Type B pancreatic cell (in vitro differentiated cells): ENCODE results near the gene HMCN2. TPM values are rescaled to one million over a fixed set of nuclear protein-coding genes. Genes with fewer than 3 reads are reported as not detected.

ENCODE experiments used
- DNase-seq: peaks from one replicate; pipeline ENCODE4 v3.0.0; 2021; ENCODE audit warnings: mixed read lengths; ENCODE audit not compliant: unreplicated experiment; ENCODE audit errors: extremely low spot score
- H3K27ac Mint-ChIP-seq: 2 replicates; pipeline ENCODE4 v1.8.0; 2021; ENCODE audit warnings: mild to moderate bottlenecking, mixed read lengths
- H3K27me3 Mint-ChIP-seq: 2 replicates; pipeline ENCODE4 v1.8.0; 2021; ENCODE audit warnings: mixed read lengths
- H3K36me3 Mint-ChIP-seq: 2 replicates; pipeline ENCODE4 v1.8.0; 2021; ENCODE audit warnings: mixed read lengths
- H3K4me1 Mint-ChIP-seq: one replicate; pipeline ENCODE4 v1.8.0; 2021; ENCODE audit warnings: mixed read lengths; ENCODE audit not compliant: unreplicated experiment
- H3K4me3 Mint-ChIP-seq: 2 replicates; pipeline ENCODE4 v1.8.0; 2021; ENCODE audit warnings: mild to moderate bottlenecking, mixed read lengths
- H3K9me3 Mint-ChIP-seq: 2 replicates; pipeline ENCODE4 v1.8.0; 2021; ENCODE audit warnings: mixed read lengths
- total RNA-seq: library from RNA; stranded (reverse); gene quantifications from 2 replicates; pipeline ENCODE4 v1.2.1, GENCODE V29; 2021; ENCODE audit warnings: low replicate concordance
- TF ChIP-seq, protein P1 (sequence below): fragments of 200-600 bp; sonication (generic); conservative IDR thresholded peaks from 2 replicates; pipeline ENCODE4 v1.5.0; 2021; ENCODE audit warnings: antibody characterized with exemption, mild to moderate bottlenecking

Gene HMCN2
- total RNA-seq, 1 donor from 2014 or later: 0.12 TPM

DNA sequence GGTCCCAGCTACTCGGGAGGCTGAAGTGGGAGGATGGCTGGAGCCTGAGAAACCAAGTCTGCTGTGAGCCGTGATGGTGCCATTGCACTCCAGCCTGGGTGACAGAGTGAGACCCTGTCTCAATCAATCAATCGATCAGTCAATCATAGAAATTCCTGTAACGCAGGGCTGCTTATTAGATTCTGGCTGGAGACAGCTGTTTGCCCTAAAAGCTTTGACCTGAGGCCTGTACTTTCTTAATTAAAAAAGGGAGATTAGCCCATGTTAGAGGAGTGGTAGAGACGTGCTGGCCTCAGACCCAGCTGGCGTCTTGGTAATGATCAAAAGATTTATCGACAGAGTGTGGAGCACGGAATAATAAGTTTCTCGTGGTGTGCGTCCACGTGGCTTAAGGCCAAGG, 40.5 kb upstream of the HMCN2 start:
- Mint-ChIP-seq H3K9me3 (peaks cover 5% of the 10 kb centered on the region), H3K4me1 (peaks cover 6% of the 10 kb centered on the region), H3K4me3 (no peak overlapping the region), H3K36me3 (peaks cover 16% of the 10 kb centered on the region), H3K27ac (no peak overlapping the region), H3K27me3 (no peaks in the 10 kb centered on the region)
- TF ChIP-seq, protein P1, sequence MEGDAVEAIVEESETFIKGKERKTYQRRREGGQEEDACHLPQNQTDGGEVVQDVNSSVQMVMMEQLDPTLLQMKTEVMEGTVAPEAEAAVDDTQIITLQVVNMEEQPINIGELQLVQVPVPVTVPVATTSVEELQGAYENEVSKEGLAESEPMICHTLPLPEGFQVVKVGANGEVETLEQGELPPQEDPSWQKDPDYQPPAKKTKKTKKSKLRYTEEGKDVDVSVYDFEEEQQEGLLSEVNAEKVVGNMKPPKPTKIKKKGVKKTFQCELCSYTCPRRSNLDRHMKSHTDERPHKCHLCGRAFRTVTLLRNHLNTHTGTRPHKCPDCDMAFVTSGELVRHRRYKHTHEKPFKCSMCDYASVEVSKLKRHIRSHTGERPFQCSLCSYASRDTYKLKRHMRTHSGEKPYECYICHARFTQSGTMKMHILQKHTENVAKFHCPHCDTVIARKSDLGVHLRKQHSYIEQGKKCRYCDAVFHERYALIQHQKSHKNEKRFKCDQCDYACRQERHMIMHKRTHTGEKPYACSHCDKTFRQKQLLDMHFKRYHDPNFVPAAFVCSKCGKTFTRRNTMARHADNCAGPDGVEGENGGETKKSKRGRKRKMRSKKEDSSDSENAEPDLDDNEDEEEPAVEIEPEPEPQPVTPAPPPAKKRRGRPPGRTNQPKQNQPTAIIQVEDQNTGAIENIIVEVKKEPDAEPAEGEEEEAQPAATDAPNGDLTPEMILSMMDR: no peak
- no peak for DNase-seq

DNA sequence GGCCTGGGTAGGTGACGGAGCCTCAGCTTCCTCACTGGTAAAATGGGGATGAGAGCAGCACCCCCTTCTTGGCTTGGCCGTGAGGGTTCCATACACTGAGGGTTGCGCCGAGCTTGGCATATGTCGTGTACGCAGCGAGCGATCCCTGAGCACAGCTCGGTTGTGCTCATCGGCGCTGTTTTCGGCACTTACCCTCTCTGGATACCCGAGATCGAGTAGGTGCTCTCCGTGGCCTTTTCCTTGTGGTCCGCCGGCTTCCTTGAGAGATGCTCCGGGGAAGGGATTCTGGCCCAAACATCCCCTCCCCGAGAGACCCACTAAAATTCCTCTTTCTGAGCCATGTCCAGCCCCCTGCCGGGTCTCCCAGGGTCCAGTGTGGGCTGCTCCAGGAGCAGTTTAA, 40.0 kb upstream of the HMCN2 start:
- H3K9me3 Mint-ChIP-seq: peaks cover 5% of the 10 kb centered on the region
- H3K4me1 Mint-ChIP-seq: peaks cover under 1% of the 10 kb centered on the region
- TF ChIP-seq, protein P1: no peak
- H3K4me3 Mint-ChIP-seq: no peak overlapping the region
- DNase-seq: no peak
- H3K27ac Mint-ChIP-seq: no peak overlapping the region
- H3K36me3 Mint-ChIP-seq: peaks cover 16% of the 10 kb centered on the region
- H3K27me3 Mint-ChIP-seq: no peaks in the 10 kb centered on the region

DNA sequence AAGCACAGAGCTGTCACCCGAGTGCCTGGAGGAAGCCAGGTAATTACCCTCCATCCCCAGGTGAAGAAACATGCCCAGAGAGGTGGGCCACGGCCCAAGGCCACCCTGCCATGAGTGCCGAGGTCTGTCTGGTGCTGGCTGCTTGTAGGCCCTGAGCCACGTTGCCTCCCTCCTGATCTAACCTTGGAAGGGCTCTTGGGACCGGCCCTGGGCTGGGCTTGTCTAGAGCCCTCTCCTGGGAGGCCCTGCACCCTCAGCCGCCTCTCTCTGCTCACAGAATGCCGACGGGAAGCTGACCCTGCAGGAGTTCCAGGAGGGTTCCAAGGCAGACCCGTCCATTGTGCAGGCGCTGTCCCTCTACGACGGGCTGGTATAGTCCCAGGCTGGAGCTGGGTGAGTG, 39.4 kb upstream of the HMCN2 start:
- no peaks in the 10 kb centered on the region for H3K4me1 Mint-ChIP-seq
- DNase-seq: no peak
- H3K36me3 Mint-ChIP-seq: peaks cover 16% of the 10 kb centered on the region
- TF ChIP-seq, protein P1: no peak
- H3K27me3 Mint-ChIP-seq: no peaks in the 10 kb centered on the region
- H3K9me3 Mint-ChIP-seq: peaks cover 5% of the 10 kb centered on the region
- H3K4me3 Mint-ChIP-seq: no peak overlapping the region
- H3K27ac Mint-ChIP-seq: no peak overlapping the region

DNA sequence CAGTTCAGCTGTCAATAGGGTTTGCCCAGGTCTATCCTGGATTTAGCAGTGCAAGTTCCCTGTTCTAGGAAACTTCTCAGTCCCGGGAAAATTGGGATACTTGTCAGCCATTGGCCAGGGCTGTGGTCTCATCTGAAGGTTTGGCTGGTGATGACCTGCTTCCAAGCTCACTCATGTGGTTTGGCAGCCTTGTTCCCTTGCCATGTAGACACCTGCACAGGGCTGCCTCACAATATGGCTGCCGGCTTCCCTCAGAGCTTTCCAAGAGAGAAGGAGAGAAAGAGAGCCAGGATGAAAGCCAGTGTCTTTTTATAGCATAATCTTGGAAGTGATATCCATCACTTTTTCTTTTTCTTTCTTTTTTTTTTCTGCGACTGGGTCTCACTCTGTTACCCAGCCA, 37.7 kb upstream of the HMCN2 start:
- no peak overlapping the region for H3K27ac Mint-ChIP-seq
- TF ChIP-seq, protein P1: no peak
- H3K36me3 Mint-ChIP-seq: peaks cover 16% of the 10 kb centered on the region
- DNase-seq: no peak
- H3K4me1 Mint-ChIP-seq: no peaks in the 10 kb centered on the region
- H3K4me3 Mint-ChIP-seq: no peak overlapping the region
- no peaks in the 10 kb centered on the region for H3K27me3 Mint-ChIP-seq
- H3K9me3 Mint-ChIP-seq: peaks cover 5% of the 10 kb centered on the region

DNA sequence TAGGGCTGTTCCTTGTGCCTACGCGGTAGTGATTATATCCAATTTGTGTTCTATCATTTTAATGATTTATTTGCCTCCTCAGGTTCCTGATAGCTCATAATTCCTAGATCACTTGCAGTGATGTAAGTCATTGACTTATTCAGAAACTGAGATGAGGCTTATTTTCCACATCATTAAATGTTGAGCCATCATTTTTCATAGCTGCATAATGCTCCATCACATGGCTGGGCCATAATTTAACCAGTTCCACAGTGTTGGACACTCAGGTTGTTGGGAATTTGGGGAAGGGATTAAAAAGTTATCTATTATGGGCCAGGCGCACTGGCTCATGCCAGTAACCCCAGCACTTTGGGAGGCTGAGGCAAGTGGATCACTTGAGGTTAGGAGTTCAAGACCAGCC, 35.8 kb upstream of the HMCN2 start:
- no peak overlapping the region for H3K4me3 Mint-ChIP-seq
- TF ChIP-seq, protein P1: no peak
- no peak for DNase-seq
- peaks cover 19% of the 10 kb centered on the region for H3K36me3 Mint-ChIP-seq
- no peaks in the 10 kb centered on the region for H3K27me3 Mint-ChIP-seq
- H3K4me1 Mint-ChIP-seq: no peaks in the 10 kb centered on the region
- no peak overlapping the region for H3K27ac Mint-ChIP-seq
- H3K9me3 Mint-ChIP-seq: peaks cover 5% of the 10 kb centered on the region

DNA sequence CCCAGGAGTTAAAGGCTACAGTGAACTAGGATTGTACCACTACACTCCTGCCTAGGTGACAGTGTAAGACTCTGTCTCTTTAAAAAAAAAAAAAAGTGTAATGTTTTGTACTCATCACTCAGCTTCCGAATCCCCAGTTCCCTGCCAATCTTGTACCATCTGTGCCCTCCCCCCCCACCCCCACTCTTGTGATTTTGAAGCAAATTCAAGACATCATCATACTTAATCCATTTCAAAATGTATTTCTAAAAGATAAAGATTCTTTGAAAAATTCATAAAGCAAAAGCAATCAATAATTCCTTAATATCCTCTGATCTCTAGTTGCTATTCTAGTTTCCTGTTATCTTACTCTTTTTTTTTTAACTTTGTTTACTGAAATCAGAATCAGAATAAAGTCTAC, 34.9 kb upstream of the HMCN2 start:
- no peak overlapping the region for H3K27ac Mint-ChIP-seq
- no peak for DNase-seq
- peaks cover 5% of the 10 kb centered on the region for H3K9me3 Mint-ChIP-seq
- H3K36me3 Mint-ChIP-seq: peaks cover 19% of the 10 kb centered on the region
- H3K4me1 Mint-ChIP-seq: peaks cover under 1% of the 10 kb centered on the region
- TF ChIP-seq, protein P1: no peak
- H3K27me3 Mint-ChIP-seq: no peaks in the 10 kb centered on the region
- H3K4me3 Mint-ChIP-seq: no peak overlapping the region
